ENCODE data around the gene MEX3C.

The MEX3C gene

GRCh38 chr18:51197661-51198424 lies at the start of gene MEX3C:
Gene MEX3C, minus strand, starts transcription at chr18:51197681. Its CDS starts 361 bp downstream, at chr18:51197320.
- peak; percentile 99 for DNase-seq

- DNase-seq = no peak
Observed at GRCh38 chr18:51241226-51241625, 43.7 kb upstream of the MEX3C start.

- no peak for DNase-seq
Observed at GRCh38 chr18:51236225-51236624, 38.7 kb upstream of the MEX3C start.

GRCh38 chr18:51235009-51235789 lies 37.7 kb upstream of the MEX3C start:
- DNase-seq = no peak

GRCh38 chr18:51234117-51235008 lies 36.9 kb upstream of the MEX3C start:
- DNase-seq = no peak

- DNase-seq = no peak
Observed at GRCh38 chr18:51229328-51229727, 31.8 kb upstream of the MEX3C start.

GRCh38 chr18:51227660-51228059 lies 30.2 kb upstream of the MEX3C start:
- DNase-seq = no peak

GRCh38 chr18:51226587-51227350 lies 29.3 kb upstream of the MEX3C start:
- DNase-seq = no peak

- DNase-seq = no peak
Observed at GRCh38 chr18:51226068-51226467, 28.6 kb upstream of the MEX3C start.

- no peak for DNase-seq
Observed at GRCh38 chr18:51212606-51213005, 15.1 kb upstream of the MEX3C start.

- DNase-seq = no peak
Observed at GRCh38 chr18:51211552-51211951, 14.1 kb upstream of the MEX3C start.

GRCh38 chr18:51196811-51197660 lies 445 bp downstream of the MEX3C start:
- no peak for DNase-seq

GRCh38 chr18:51196118-51196810 lies 1.2 kb downstream of the MEX3C start:
- DNase-seq = peak; percentile 24

GRCh38 chr18:51195451-51196117 lies 1.9 kb downstream of the MEX3C start:
- peak; percentile 43 for DNase-seq

- no peak for DNase-seq
Observed at GRCh38 chr18:51195086-51195450, 2.4 kb downstream of the MEX3C start.

- DNase-seq = no peak
Observed at GRCh38 chr18:51194604-51195003, 2.9 kb downstream of the MEX3C start.

GRCh38 chr18:51193621-51194287 lies 3.7 kb downstream of the MEX3C start:
- DNase-seq = no peak

- no peak for DNase-seq
Observed at GRCh38 chr18:51192696-51193095, 4.8 kb downstream of the MEX3C start.

- no peak for DNase-seq
Observed at GRCh38 chr18:51192026-51192425, 5.5 kb downstream of the MEX3C start.
